ENCODE results near the gene CMYA5. TPM values are rescaled to one million over a fixed set of nuclear protein-coding genes. Genes with fewer than 3 reads are reported as not detected.
A peak's percentile ranks its signal among the peaks of the same experiment; 100 is the strongest.

CMYA5 gene
- total and polyA plus RNA-seq, 2 of the 4 experiments (the other 2 are of a cell fraction) = 0.39 to 0.90 TPM

GRCh38 chr5:79845448-79846197, 156.0 kb downstream of the CMYA5 start:
- no peak overlapping the region for H3K56ac ChIP-seq (ENCODE audit: extremely low read depth, insufficient read depth, low read length)
- no peak overlapping the region for H3K9ac ChIP-seq (ENCODE audit: low read depth, low read length)
- ChIA-PET POLR2A (ENCODE audit: unreplicated experiment) (no interaction called here), CTCF (interaction anchor here (0.7 kb wide), 1 partner anchor 593 kb away, joined by 3 read pairs; no protein-coding TSS in a partner anchor)
- peaks cover 3% of the 10 kb centered on the region; the same call in 1 of the 2 replicates for H4K20me1 ChIP-seq (ENCODE audit: insufficient read depth, low read length)
- in situ Hi-C loops (cut with MboI; ENCODE audit: low sequenced_read_pairs) (no loop called here), dilution Hi-C loops (cut with HindIII; ENCODE audit: low sequenced_read_pairs, unreplicated experiment) (no loop called here), intact Hi-C loops (cut with micrococcal nuclease) (no loop called here)
- H3K4ac ChIP-seq (ENCODE audit: low read depth, low read length) = 0 out of 2 replicates have a peak overlapping the region, but pooled peaks have one; percentile 26
- H2BK5ac ChIP-seq (ENCODE audit: low read depth, low read length, poor library complexity, severe bottlenecking) = no peak overlapping the region
- BruUV-seq (replicated peaks) = no TSS peak
- DNase-seq (peak; percentile 89), ATAC-seq (ENCODE audit: low read depth) (peak; percentile 97)
- H4K91ac ChIP-seq (ENCODE audit: insufficient read depth, low read depth, low read length) = no peak overlapping the region
- H3K4me2 ChIP-seq (ENCODE audit: low read depth, low read length) = peak overlapping the region; percentile 58
- no peaks in the 10 kb centered on the region; the same call in 1 of the 2 replicates for H3K27me3 ChIP-seq (ENCODE audit: control insufficient read depth, insufficient read depth, low read length)
- no peak overlapping the region for H2BK15ac ChIP-seq (ENCODE audit: low read depth, low read length)
- peak overlapping the region in 1 of 2 experiments; percentile 44; a peak in 1 of 4 replicates for H4K8ac ChIP-seq (ENCODE audit: low read depth in 2 of 2, low read length in 2 of 2)
- H2BK20ac ChIP-seq (ENCODE audit: low read depth, low read length) = peak overlapping the region; percentile 37; the same call in 1 of the 2 replicates
- H3K14ac ChIP-seq (replicated peaks; ENCODE audit: low read depth, low read length) = no peak overlapping the region
- H2BK120ac ChIP-seq (ENCODE audit: low read depth, low read length) = peak overlapping the region; percentile 79
- no peak overlapping the region; the same call in 1 of the 2 replicates for H4K5ac ChIP-seq (ENCODE audit: low read depth, low read length)
- no peak overlapping the region for H3K23ac ChIP-seq (ENCODE audit: low read depth, low read length)
- peak overlapping the region; percentile 79; the same call in 1 of the 2 replicates for H3K27ac ChIP-seq (ENCODE audit: insufficient read depth, low read length)
- no peaks in the 10 kb centered on the region for H3K79me1 ChIP-seq (ENCODE audit: low read depth in 1 of 2, low read length in 2 of 2)
- no peak overlapping the region for H3K4me3 ChIP-seq (ENCODE audit: insufficient read depth, low read depth, low read length)
- no peaks in the 10 kb centered on the region for H3K9me3 ChIP-seq (ENCODE audit: control insufficient read depth, insufficient read depth, low read length)
- no peak overlapping the region for H3K18ac ChIP-seq (ENCODE audit: low read depth, low read length)
- H2AFZ ChIP-seq (replicated peaks; ENCODE audit: low read length, poor library complexity) = peak overlapping the region; percentile 68
- H3K36me3 ChIP-seq (ENCODE audit: control insufficient read depth, insufficient read depth, low read length) = no peaks in the 10 kb centered on the region
- H2AK9ac ChIP-seq (replicated peaks; ENCODE audit: low read depth, low read length, poor library complexity) = no peak overlapping the region
- no peaks in the 10 kb centered on the region for H3K9me1 ChIP-seq (ENCODE audit: insufficient read depth, low read length)
- no peak overlapping the region for H2AK5ac ChIP-seq (ENCODE audit: low read depth, low read length)
- WGBS, 2 experiments (ENCODE audit: extremely low coverage in 2 of 2, insufficient read length in 1 of 2) = no CpG with 5 or more reads among the region's 7 CpGs
- H3K4me1 ChIP-seq (ENCODE audit: control insufficient read depth, insufficient read depth, low read length) = peaks cover 5% of the 10 kb centered on the region; the same call in 1 of the 2 replicates
- no peak for TF ChIP-seq RCOR1 (IDR thresholded peaks at IDR 0.05; ENCODE audit: insufficient replicate concordance, low read length)
- TF ChIP-seq POLR2A (IDR thresholded peaks at IDR 0.05; ENCODE audit: low read depth, low read length) = no peak
- TF ChIP-seq CHD1 (IDR thresholded peaks at IDR 0.05; ENCODE audit: low read depth, low read length) = no peak
- peak; percentile 73 for TF ChIP-seq BHLHE40 (IDR thresholded peaks at IDR 0.05; ENCODE audit: low read depth, low read length)
- TF ChIP-seq FOS (IDR thresholded peaks at IDR 0.05; ENCODE audit: low read depth, low read length) = peak; percentile 22; the same call in 1 of the 2 replicates
- TF ChIP-seq MAZ (IDR thresholded peaks at IDR 0.05; ENCODE audit: borderline replicate concordance, low read depth, low read length) = no peak
- no peak for TF ChIP-seq NFE2L2 (IDR thresholded peaks at IDR 0.05; ENCODE audit: low read depth, low read length)
- TF ChIP-seq CEBPB (IDR thresholded peaks at IDR 0.05; ENCODE audit: low read depth, low read length) = peak; percentile 40
- TF ChIP-seq RFX5 (IDR thresholded peaks at IDR 0.05; ENCODE audit: low read depth, low read length) = no peak
- peak; percentile 36; the same call in 1 of the 2 replicates for TF ChIP-seq USF2 (IDR thresholded peaks at IDR 0.05; ENCODE audit: low read depth, low read length)
- no peak for TF ChIP-seq CTCF (conservative IDR thresholded peaks at IDR 0.05; ENCODE audit: low read depth, low read length)
- TF ChIP-seq RAD21 (IDR thresholded peaks at IDR 0.05; ENCODE audit: low read length) = no peak
- no peak for TF ChIP-seq SMC3 (IDR thresholded peaks at IDR 0.05; ENCODE audit: low read depth, low read length)
- no peak for TF ChIP-seq ELK1 (IDR thresholded peaks at IDR 0.05; ENCODE audit: borderline replicate concordance, low read depth, low read length)
